CD4-positive, alpha-beta T cell treated with Interleukin-10 for 1 hour (primary cell): ENCODE results near the gene GSK3B.

Source experiments
- DNase-seq: peaks from one replicate; pipeline ENCODE4 v3.0.0-alpha.2; 2020

GSK3B gene

GRCh38 chr3:119924111-119925094 lies 169.8 kb downstream of the GSK3B start:
- no peak for DNase-seq

- no peak for DNase-seq
Observed at GRCh38 chr3:119918992-119919933, 175.0 kb downstream of the GSK3B start.

- DNase-seq: no peak
Observed at GRCh38 chr3:119913021-119913420, 181.2 kb downstream of the GSK3B start.

GRCh38 chr3:119912220-119912619 lies 182.0 kb downstream of the GSK3B start:
- no peak for DNase-seq

- peak; percentile 10 for DNase-seq
Observed at GRCh38 chr3:119911748-119912147, 182.5 kb downstream of the GSK3B start.

GRCh38 chr3:119902061-119902460 lies 192.2 kb downstream of the GSK3B start:
- no peak for DNase-seq

GRCh38 chr3:119901148-119901547 lies 193.1 kb downstream of the GSK3B start:
- DNase-seq: no peak

- DNase-seq: no peak
Observed at GRCh38 chr3:119899192-119899511, 195.1 kb downstream of the GSK3B start.

GRCh38 chr3:119898478-119899191 lies 195.6 kb downstream of the GSK3B start:
- no peak for DNase-seq

- no peak for DNase-seq
Observed at GRCh38 chr3:119894195-119894594, 200.1 kb downstream of the GSK3B start.

GRCh38 chr3:119893769-119894168 lies 200.5 kb downstream of the GSK3B start:
- DNase-seq: no peak

- peak; percentile 69 for DNase-seq
Observed at GRCh38 chr3:119891944-119892721, 202.1 kb downstream of the GSK3B start.

GRCh38 chr3:119888681-119889080 lies 205.6 kb downstream of the GSK3B start:
- peak; percentile 1 for DNase-seq

GRCh38 chr3:119885746-119886530 lies 208.3 kb downstream of the GSK3B start:
- DNase-seq: no peak

GRCh38 chr3:119884161-119884557 lies 210.1 kb downstream of the GSK3B start:
- DNase-seq: no peak

GRCh38 chr3:119883461-119884160 lies 210.6 kb downstream of the GSK3B start:
- no peak for DNase-seq

GRCh38 chr3:119880966-119881365 lies 213.3 kb downstream of the GSK3B start:
- no peak for DNase-seq

- DNase-seq: no peak
Observed at GRCh38 chr3:119873646-119874045, 220.6 kb downstream of the GSK3B start.

- DNase-seq: no peak
Observed at GRCh38 chr3:119872773-119873172, 221.5 kb downstream of the GSK3B start.

GRCh38 chr3:119871571-119871970 lies 222.7 kb downstream of the GSK3B start:
- DNase-seq: no peak

- DNase-seq: no peak
Observed at GRCh38 chr3:119870512-119870911, 223.7 kb downstream of the GSK3B start.
